ENCODE results near the gene RNF214. TPM values are rescaled to one million over a fixed set of nuclear protein-coding genes. Genes with fewer than 3 reads are reported as not detected.

RNF214 gene
- polyA plus RNA-seq, 1 donor from 2014 or later, result 7.6 TPM

GRCh38 chr11:117197516-117198456 is 34.7 kb upstream of the RNF214 start:
- Histone ChIP-seq H2AFZ (ENCODE audit: low read depth, low read length) (no peak overlapping the region), H3K9me2 (ENCODE audit: insufficient read depth, low read length) (no peaks in the 10 kb centered on the region), H4K20me1 (ENCODE audit: insufficient read depth) (no peaks in the 10 kb centered on the region), H3K9me3 (ENCODE audit: low read length) (no peaks in the 10 kb centered on the region), H3K79me2 (replicated peaks; ENCODE audit: insufficient read depth, low read length) (no peaks in the 10 kb centered on the region), H3K27me3 (ENCODE audit: insufficient read depth, low read depth, low read length) (no peaks in the 10 kb centered on the region), H3K4me2 (ENCODE audit: low read length) (no peak overlapping the region), H3K9ac (ENCODE audit: low read length) (no peak overlapping the region), H3F3A (ENCODE audit: insufficient read depth, low read length, poor library complexity, severe bottlenecking) (no peaks in the 10 kb centered on the region), H3K27ac (ENCODE audit: low read length) (no peak overlapping the region), H3K4me3 (ENCODE audit: low read length) (no peak overlapping the region), H3K36me3 (ENCODE audit: insufficient read depth, low read length) (no peaks in the 10 kb centered on the region)
- TF ChIP-seq SMC3 (conservative IDR thresholded peaks at IDR 0.05; ENCODE audit: poor library complexity) (no peak), REST (IDR thresholded peaks at IDR 0.05; ENCODE audit: borderline replicate concordance) (no peak), POLR2AphosphoS5 (IDR thresholded peaks at IDR 0.05) (no peak), RAD21 (conservative IDR thresholded peaks at IDR 0.05) (no peak), EZH2 (IDR thresholded peaks at IDR 0.05; ENCODE audit: borderline replicate concordance, insufficient read depth, low read length, poor library complexity, severe bottlenecking) (no peak), MXI1 (conservative IDR thresholded peaks at IDR 0.05; ENCODE audit: poor library complexity, severe bottlenecking) (no peak), TAF1 (IDR thresholded peaks at IDR 0.05; ENCODE audit: low read depth) (no peak), EP300 (conservative IDR thresholded peaks at IDR 0.05; ENCODE audit: poor library complexity, severe bottlenecking) (no peak)

- no peak overlapping the region for H3K4me3 ChIP-seq (ENCODE audit: low read length)
- no peak overlapping the region for H3K9ac ChIP-seq (ENCODE audit: low read length)
- H3K27me3 ChIP-seq (ENCODE audit: insufficient read depth, low read depth, low read length), result no peaks in the 10 kb centered on the region
- H4K20me1 ChIP-seq (ENCODE audit: insufficient read depth), result no peaks in the 10 kb centered on the region
- no peak overlapping the region for H3K4me2 ChIP-seq (ENCODE audit: low read length)
- no peak overlapping the region for H2AFZ ChIP-seq (ENCODE audit: low read depth, low read length)
- H3K9me2 ChIP-seq (ENCODE audit: insufficient read depth, low read length), result no peaks in the 10 kb centered on the region
- no peaks in the 10 kb centered on the region for H3K36me3 ChIP-seq (ENCODE audit: insufficient read depth, low read length)
- no peak overlapping the region for H3K27ac ChIP-seq (ENCODE audit: low read length)
- no peaks in the 10 kb centered on the region for H3K79me2 ChIP-seq (replicated peaks; ENCODE audit: insufficient read depth, low read length)
- no peaks in the 10 kb centered on the region for H3K9me3 ChIP-seq (ENCODE audit: low read length)
- TF ChIP-seq TAF1 (IDR thresholded peaks at IDR 0.05; ENCODE audit: low read depth), result no peak
- TF ChIP-seq EP300 (conservative IDR thresholded peaks at IDR 0.05; ENCODE audit: poor library complexity, severe bottlenecking), result no peak
- no peak for TF ChIP-seq RAD21 (conservative IDR thresholded peaks at IDR 0.05)
- TF ChIP-seq MXI1 (conservative IDR thresholded peaks at IDR 0.05; ENCODE audit: poor library complexity, severe bottlenecking), result no peak
- TF ChIP-seq POLR2AphosphoS5 (IDR thresholded peaks at IDR 0.05), result no peak
- no peak for TF ChIP-seq EZH2 (IDR thresholded peaks at IDR 0.05; ENCODE audit: borderline replicate concordance, insufficient read depth, low read length, poor library complexity, severe bottlenecking)
- no peak for TF ChIP-seq SMC3 (conservative IDR thresholded peaks at IDR 0.05; ENCODE audit: poor library complexity)
- no peak for TF ChIP-seq REST (IDR thresholded peaks at IDR 0.05; ENCODE audit: borderline replicate concordance)
- H3F3A ChIP-seq (ENCODE audit: insufficient read depth, low read length, poor library complexity, severe bottlenecking), result no peaks in the 10 kb centered on the region
Observed at GRCh38 chr11:117198613-117199012, 33.9 kb upstream of the RNF214 start.
